Smooth muscle cell (in vitro differentiated cells): ENCODE measurements around the gene PLA2G7. TPM values are rescaled to one million over a fixed set of nuclear protein-coding genes. Genes with fewer than 3 reads are reported as not detected.

ENCODE experiments used
- DNase-seq: peaks from one replicate; lab custom pipeline; 2025; ENCODE audit not compliant: unreplicated experiment; lab: John Stamatoyannopoulos, UW
- H2AFZ ChIP-seq: fragments of 200-600 bp; sonication (generic); 2 replicates; pipeline ENCODE4 v1.6.0; 2016; ENCODE audit warnings: antibody characterized with exemption, low read depth, mild to moderate bottlenecking
- H3F3A ChIP-seq: fragments of 200-600 bp; sonication (generic); 2 replicates; pipeline ENCODE4 v1.6.0; 2017; ENCODE audit warnings: antibody characterized with exemption, low read depth
- H3K27ac ChIP-seq: fragments of 200-600 bp; sonication (generic); 2 replicates; pipeline ENCODE4 v1.5.1; 2016; ENCODE audit warnings: low read depth, mild to moderate bottlenecking
- H3K27me3 ChIP-seq: fragments of 200-600 bp; sonication (generic); 2 replicates; pipeline ENCODE4 v1.6.1; 2016; ENCODE audit warnings: low read depth, mild to moderate bottlenecking
- H3K36me3 ChIP-seq: fragments of 200-600 bp; sonication (generic); 2 replicates; pipeline ENCODE4 v1.5.1; 2016; ENCODE audit warnings: low read depth
- H3K4me1 ChIP-seq: fragments of 200-600 bp; sonication (generic); 2 replicates; pipeline ENCODE4 v1.5.1; 2016; ENCODE audit warnings: low read depth
- H3K4me2 ChIP-seq: fragments of 200-600 bp; sonication (generic); 2 replicates; pipeline ENCODE4 v1.6.0; 2016; ENCODE audit warnings: mild to moderate bottlenecking
- H3K4me3 ChIP-seq: fragments of 200-600 bp; sonication (generic); 2 replicates; pipeline ENCODE4 v1.5.1; 2016; ENCODE audit warnings: mild to moderate bottlenecking
- H3K79me2 ChIP-seq: fragments of 200-600 bp; sonication (generic); 2 replicates; pipeline ENCODE4 v1.6.0; 2016; ENCODE audit warnings: low read depth, mild to moderate bottlenecking
- H3K9ac ChIP-seq: fragments of 200-600 bp; sonication (generic); 2 replicates; pipeline ENCODE4 v1.6.0; 2016; ENCODE audit warnings: low read depth
- H3K9me3 ChIP-seq: fragments of 200-600 bp; sonication (generic); replicated peaks from 2 replicates; pipeline ENCODE4 v1.5.1; 2016; ENCODE audit warnings: low read depth
- H4K20me1 ChIP-seq: fragments of 200-600 bp; sonication (generic); 2 replicates; pipeline ENCODE4 v1.6.0; 2016; ENCODE audit warnings: low read depth
- WGBS: methylation state at CpG from one replicate; pipeline ENCODE4 v1.1.7; 2016; ENCODE audit warnings: low lambda C conversion rate; 5-methylcytosine and 5-hydroxymethylcytosine counted together
- polyA plus RNA-seq: library from polyadenylated mRNA; unstranded; fragments of >200 nt; fragmentation: Nextera tagmentation; extraction: Ambion mirVana; gene quantifications from 2 replicates; pipeline ENCODE4 v1.2.1, GENCODE V29; 2016
- total RNA-seq: library from RNA; depleted of rRNA; stranded (reverse); fragments of >200 nt; gene quantifications from 2 replicates; pipeline ENCODE4 v1.2.3, GENCODE V29; 2014
- TF ChIP-seq, protein P1 (sequence below): fragments of 200-600 bp; sonication (generic); IDR thresholded peaks from 2 replicates; pipeline ENCODE4 v1.5.1; 2017; ENCODE audit warnings: borderline replicate concordance, mild to moderate bottlenecking, antibody characterized with exemption; ENCODE audit not compliant: insufficient read depth, poor library complexity, severe bottlenecking

The PLA2G7 gene
- total and polyA plus RNA-seq, 2 experiments from 2014 or later = 0.30 to 1.2 TPM

GRCh38 chr6:46687619-46688097 is 47.5 kb downstream of the PLA2G7 start, which contains the start of gene TDRD6:
Gene TDRD6 (plus strand): TSS chr6:46687885. CDS start chr6:46688129, 244 bp downstream.
- TF ChIP-seq, protein P1, sequence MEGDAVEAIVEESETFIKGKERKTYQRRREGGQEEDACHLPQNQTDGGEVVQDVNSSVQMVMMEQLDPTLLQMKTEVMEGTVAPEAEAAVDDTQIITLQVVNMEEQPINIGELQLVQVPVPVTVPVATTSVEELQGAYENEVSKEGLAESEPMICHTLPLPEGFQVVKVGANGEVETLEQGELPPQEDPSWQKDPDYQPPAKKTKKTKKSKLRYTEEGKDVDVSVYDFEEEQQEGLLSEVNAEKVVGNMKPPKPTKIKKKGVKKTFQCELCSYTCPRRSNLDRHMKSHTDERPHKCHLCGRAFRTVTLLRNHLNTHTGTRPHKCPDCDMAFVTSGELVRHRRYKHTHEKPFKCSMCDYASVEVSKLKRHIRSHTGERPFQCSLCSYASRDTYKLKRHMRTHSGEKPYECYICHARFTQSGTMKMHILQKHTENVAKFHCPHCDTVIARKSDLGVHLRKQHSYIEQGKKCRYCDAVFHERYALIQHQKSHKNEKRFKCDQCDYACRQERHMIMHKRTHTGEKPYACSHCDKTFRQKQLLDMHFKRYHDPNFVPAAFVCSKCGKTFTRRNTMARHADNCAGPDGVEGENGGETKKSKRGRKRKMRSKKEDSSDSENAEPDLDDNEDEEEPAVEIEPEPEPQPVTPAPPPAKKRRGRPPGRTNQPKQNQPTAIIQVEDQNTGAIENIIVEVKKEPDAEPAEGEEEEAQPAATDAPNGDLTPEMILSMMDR = no peak
- H3K27me3 ChIP-seq = peaks cover 20% of the 10 kb centered on the region
- no peak within 1 kb of the TSS for H3K27ac ChIP-seq
- no peak within 1 kb of the TSS for H3K9ac ChIP-seq
- no peaks in the 10 kb centered on the region for H3K9me3 ChIP-seq
- no peaks in the 10 kb centered on the region for H3F3A ChIP-seq
- DNase-seq = no peak
- no peak within 1 kb of the TSS for H3K4me2 ChIP-seq
- 98% methylated on average over 38 of the region's 41 CpGs for WGBS
- no peaks in the 10 kb centered on the region for H4K20me1 ChIP-seq
- H3K4me3 ChIP-seq = no peak within 1 kb of the TSS
- no peaks in the 10 kb centered on the region for H3K36me3 ChIP-seq
- H2AFZ ChIP-seq = no peak within 1 kb of the TSS
- no peaks in the 10 kb centered on the region for H3K79me2 ChIP-seq
- no peaks in the 10 kb centered on the region for H3K4me1 ChIP-seq

GRCh38 chr6:46684771-46685170 is 50.4 kb downstream of the PLA2G7 start:
- Histone ChIP-seq H3K9me3 (no peaks in the 10 kb centered on the region), H3K9ac (no peak overlapping the region), H3K27me3 (no peaks in the 10 kb centered on the region), H3K4me2 (peak overlapping the region; percentile 40), H3K27ac (peak overlapping the region; percentile 34), H3F3A (no peaks in the 10 kb centered on the region), H3K36me3 (no peaks in the 10 kb centered on the region), H3K4me1 (no peaks in the 10 kb centered on the region), H3K79me2 (no peaks in the 10 kb centered on the region), H2AFZ (no peak overlapping the region), H4K20me1 (no peaks in the 10 kb centered on the region), H3K4me3 (no peak overlapping the region)
- TF ChIP-seq, protein P1 = no peak
- DNase-seq = no peak
- WGBS = 53% methylated on average over 4 of the region's 4 CpGs

- Histone ChIP-seq H3K9ac (no peak overlapping the region), H3K4me2 (no peak overlapping the region), H3F3A (no peaks in the 10 kb centered on the region), H3K4me3 (no peak overlapping the region), H3K4me1 (no peaks in the 10 kb centered on the region), H4K20me1 (no peaks in the 10 kb centered on the region), H3K79me2 (no peaks in the 10 kb centered on the region), H3K9me3 (no peaks in the 10 kb centered on the region), H2AFZ (no peak overlapping the region), H3K27ac (no peak overlapping the region), H3K27me3 (no peaks in the 10 kb centered on the region), H3K36me3 (no peaks in the 10 kb centered on the region)
- TF ChIP-seq, protein P1 = peak; percentile 29
- no peak for DNase-seq
- WGBS = 53% methylated on average over 4 of the region's 4 CpGs
These were observed 57.9 kb downstream of the PLA2G7 start for GRCh38 chr6:46677314-46677654.

GRCh38 chr6:46676604-46677313 is 58.4 kb downstream of the PLA2G7 start:
- H2AFZ ChIP-seq = no peak overlapping the region
- no peaks in the 10 kb centered on the region for H3K36me3 ChIP-seq
- no peaks in the 10 kb centered on the region for H3K79me2 ChIP-seq
- no peaks in the 10 kb centered on the region for H3F3A ChIP-seq
- H3K4me1 ChIP-seq = no peaks in the 10 kb centered on the region
- no peak for DNase-seq
- H3K9ac ChIP-seq = no peak overlapping the region
- no peak overlapping the region for H3K27ac ChIP-seq
- no peaks in the 10 kb centered on the region for H3K27me3 ChIP-seq
- WGBS = 90% methylated on average over 6 of the region's 6 CpGs
- no peak overlapping the region for H3K4me2 ChIP-seq
- no peaks in the 10 kb centered on the region for H3K9me3 ChIP-seq
- TF ChIP-seq, protein P1 = no peak
- no peaks in the 10 kb centered on the region for H4K20me1 ChIP-seq
- no peak overlapping the region for H3K4me3 ChIP-seq
